Body of pancreas (tissue), 4 donors: ENCODE data around the gene ATG16L1.

Source experiments
- POLR2A ChIP-seq, 3 donors: fragments of 450-650 bp; IDR thresholded peaks; one replicate each; pipeline ENCODE4 v1.6.1; 2016; ENCODE audit warnings: antibody characterized with exemption in 3 of 3, mild to moderate bottlenecking in 2 of 3
- TF ChIP-seq, protein P1 (sequence below), 7 experiments: fragments of 450-650 bp in 4 of 7; fragments of 200-600 bp in 3 of 7; sonication (generic) in 3 of 7; IDR thresholded peaks; one replicate each; pipeline ENCODE4 v1.5.1; 2016 to 2019; ENCODE audit warnings: antibody characterized with exemption in 7 of 7

GRCh38 chr2:233209117-233209532 is 42.3 kb upstream of the ATG16L1 start:
- TF ChIP-seq, protein P1, sequence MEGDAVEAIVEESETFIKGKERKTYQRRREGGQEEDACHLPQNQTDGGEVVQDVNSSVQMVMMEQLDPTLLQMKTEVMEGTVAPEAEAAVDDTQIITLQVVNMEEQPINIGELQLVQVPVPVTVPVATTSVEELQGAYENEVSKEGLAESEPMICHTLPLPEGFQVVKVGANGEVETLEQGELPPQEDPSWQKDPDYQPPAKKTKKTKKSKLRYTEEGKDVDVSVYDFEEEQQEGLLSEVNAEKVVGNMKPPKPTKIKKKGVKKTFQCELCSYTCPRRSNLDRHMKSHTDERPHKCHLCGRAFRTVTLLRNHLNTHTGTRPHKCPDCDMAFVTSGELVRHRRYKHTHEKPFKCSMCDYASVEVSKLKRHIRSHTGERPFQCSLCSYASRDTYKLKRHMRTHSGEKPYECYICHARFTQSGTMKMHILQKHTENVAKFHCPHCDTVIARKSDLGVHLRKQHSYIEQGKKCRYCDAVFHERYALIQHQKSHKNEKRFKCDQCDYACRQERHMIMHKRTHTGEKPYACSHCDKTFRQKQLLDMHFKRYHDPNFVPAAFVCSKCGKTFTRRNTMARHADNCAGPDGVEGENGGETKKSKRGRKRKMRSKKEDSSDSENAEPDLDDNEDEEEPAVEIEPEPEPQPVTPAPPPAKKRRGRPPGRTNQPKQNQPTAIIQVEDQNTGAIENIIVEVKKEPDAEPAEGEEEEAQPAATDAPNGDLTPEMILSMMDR (IDR thresholded peaks at IDR 0.05): no peak
- TF ChIP-seq POLR2A (IDR thresholded peaks at IDR 0.05): no peak
